ENCODE measurements around the gene ATP5MC2. TPM values are rescaled to one million over a fixed set of nuclear protein-coding genes. Genes with fewer than 3 reads are reported as not detected.

The ATP5MC2 gene
- total RNA-seq, 2 experiments from 2014 or later, result 253 to 333 TPM

Other genes starting within 250 kb of the ATP5MC2 start
- gene PRR13, start 234.3 kb downstream of the ATP5MC2 start, total RNA-seq, result 100 to 1,000 TPM; 235 to 244 TPM
- gene PCBP2, start 224.0 kb downstream of the ATP5MC2 start, total RNA-seq, result 100 to 1,000 TPM; 721 to 867 TPM
- 10 to 100 TPM; 19.1 to 19.3 TPM for gene MAP3K12, start 176.6 kb downstream of the ATP5MC2 start, total RNA-seq
- gene TARBP2, start 174.8 kb downstream of the ATP5MC2 start, total RNA-seq, result 10 to 100 TPM; 29.7 to 38.7 TPM
- not detected for gene NPFF, start 168.6 kb downstream of the ATP5MC2 start, total RNA-seq
- 10 to 100 TPM; 24.6 to 33.8 TPM for gene ATF7, start 49.7 kb downstream of the ATP5MC2 start, total RNA-seq
- 10 to 100 TPM; 39.0 to 40.0 TPM for gene CALCOCO1, start 51.4 kb upstream of the ATP5MC2 start, total RNA-seq
- not detected for gene CISTR, start 75.9 kb upstream of the ATP5MC2 start, total RNA-seq